NCI-H187 treated with DMSO at 0.1 percent for 48 hours (cell line): ENCODE data around the gene GPR21.

ENCODE experiments used
- DNase-seq: peaks from one replicate; lab custom pipeline; 2025; lab: John Stamatoyannopoulos, UW

The GPR21 gene

GRCh38 chr9:123063896-123064295 is 30.4 kb downstream of the GPR21 start:
- no peak for DNase-seq

GRCh38 chr9:123064716-123065115 is 31.2 kb downstream of the GPR21 start:
- DNase-seq, result no peak

GRCh38 chr9:123065196-123065595 is 31.7 kb downstream of the GPR21 start:
- no peak for DNase-seq

GRCh38 chr9:123067136-123067535 is 33.7 kb downstream of the GPR21 start:
- no peak for DNase-seq

- DNase-seq, result no peak
Observed at GRCh38 chr9:123069010-123069481, 35.6 kb downstream of the GPR21 start.

GRCh38 chr9:123070198-123070597 is 36.7 kb downstream of the GPR21 start:
- DNase-seq, result no peak

- no peak for DNase-seq
Observed at GRCh38 chr9:123072407-123072995, 39.0 kb downstream of the GPR21 start.

- DNase-seq, result no peak
Observed at GRCh38 chr9:123073441-123073840, 40.0 kb downstream of the GPR21 start.

GRCh38 chr9:123073991-123074422 is 40.5 kb downstream of the GPR21 start:
- DNase-seq, result no peak

GRCh38 chr9:123074628-123075027 is 41.2 kb downstream of the GPR21 start:
- DNase-seq, result no peak

GRCh38 chr9:123080444-123080843 is 47.0 kb downstream of the GPR21 start:
- no peak for DNase-seq

- DNase-seq, result no peak
Observed at GRCh38 chr9:123081824-123082223, 48.4 kb downstream of the GPR21 start.

GRCh38 chr9:123083680-123084079 is 50.2 kb downstream of the GPR21 start:
- no peak for DNase-seq

- DNase-seq, result no peak
Observed at GRCh38 chr9:123084256-123084655, 50.8 kb downstream of the GPR21 start.
